H9 (cell line): Measurements from ENCODE around the gene C19orf81. TPM values are rescaled to one million over a fixed set of nuclear protein-coding genes. Genes with fewer than 3 reads are reported as not detected.

Source experiments
- DNase-seq: peaks from one replicate; pipeline ENCODE4 v3.0.0-alpha.2; 2017
- H2AFZ ChIP-seq: one replicate; pipeline ENCODE4 v1.6.1; 2013; ENCODE audit warnings: mild to moderate bottlenecking, low read length, control low read depth, moderate library complexity
- H2AK5ac ChIP-seq: 2 replicates; pipeline ENCODE4 v1.6.1; 2013; ENCODE audit warnings: low read length, control low read depth, mixed read lengths; ENCODE audit not compliant: insufficient read length
- H2BK120ac ChIP-seq: one replicate; pipeline ENCODE4 v1.6.1; 2013; ENCODE audit warnings: low read depth, mild to moderate bottlenecking, low read length, control low read depth, inconsistent platforms; ENCODE audit not compliant: poor library complexity, severe bottlenecking
- H2BK12ac ChIP-seq: 2 replicates; pipeline ENCODE4 v1.6.1; 2013; ENCODE audit warnings: low read length, control low read depth, mixed read lengths, low read depth; ENCODE audit not compliant: insufficient read length
- H2BK15ac ChIP-seq: 2 replicates; pipeline ENCODE4 v1.6.1; 2013; ENCODE audit warnings: low read depth, low read length, control low read depth
- H2BK20ac ChIP-seq: one replicate; pipeline ENCODE4 v1.6.1; 2013; ENCODE audit warnings: low read depth, mild to moderate bottlenecking, low read length, control low read depth, inconsistent platforms; ENCODE audit not compliant: poor library complexity, severe bottlenecking
- H2BK5ac ChIP-seq: 2 replicates; pipeline ENCODE4 v1.6.1; 2013; ENCODE audit warnings: low read length, control low read depth, mixed read lengths; ENCODE audit not compliant: insufficient read length
- H3K14ac ChIP-seq: 2 replicates; pipeline ENCODE4 v1.6.1; 2013; ENCODE audit warnings: low read length, control low read depth; ENCODE audit not compliant: insufficient read depth
- H3K18ac ChIP-seq: 2 replicates; pipeline ENCODE4 v1.6.1; 2013; ENCODE audit warnings: low read depth, mild to moderate bottlenecking, mixed read lengths, low read length, control low read depth; ENCODE audit not compliant: insufficient read length
- H3K23ac ChIP-seq: 2 replicates; pipeline ENCODE4 v1.6.1; 2013; ENCODE audit warnings: low read length, control low read depth, mixed read lengths, low read depth; ENCODE audit not compliant: insufficient read length
- H3K23me2 ChIP-seq: 2 replicates; pipeline ENCODE4 v1.6.1; 2013; ENCODE audit warnings: low read depth, mild to moderate bottlenecking, mixed read lengths, low read length, control low read depth; ENCODE audit not compliant: insufficient read length, poor library complexity, severe bottlenecking
- H3K27ac ChIP-seq: 2 replicates; pipeline ENCODE4 v1.5.1; 2013; ENCODE audit warnings: low read length, control low read depth, mixed read lengths, low read depth; ENCODE audit not compliant: insufficient read length
- H3K27me3 ChIP-seq: 2 replicates; pipeline ENCODE4 v1.6.1; 2013; ENCODE audit warnings: low read length, control low read depth, inconsistent platforms; ENCODE audit not compliant: insufficient read depth
- H3K4ac ChIP-seq: 2 replicates; pipeline ENCODE4 v1.6.1; 2013; ENCODE audit warnings: low read depth, mild to moderate bottlenecking, control low read depth, inconsistent platforms, low read length, moderate library complexity
- H3K4me1 ChIP-seq: 2 replicates; pipeline ENCODE4 v1.6.1; 2013; ENCODE audit warnings: low read length, control low read depth, inconsistent platforms; ENCODE audit not compliant: insufficient read depth
- H3K4me2 ChIP-seq: 2 replicates; pipeline ENCODE4 v1.6.1; 2013; ENCODE audit warnings: low read length, control low read depth, mixed read lengths; ENCODE audit not compliant: insufficient read length, insufficient read depth
- H3K56ac ChIP-seq: 2 replicates; pipeline ENCODE4 v1.6.1; 2013; ENCODE audit warnings: low read depth, mild to moderate bottlenecking, mixed read lengths, low read length, control low read depth; ENCODE audit not compliant: insufficient read length
- H3K79me1 ChIP-seq: 2 replicates; pipeline ENCODE4 v1.6.1; 2013; ENCODE audit warnings: low read depth, mild to moderate bottlenecking, moderate library complexity, low read length, control low read depth, inconsistent platforms; ENCODE audit not compliant: insufficient read depth, poor library complexity, severe bottlenecking
- H3K79me2 ChIP-seq: 2 replicates; pipeline ENCODE4 v1.6.1; 2013; ENCODE audit warnings: low read length, control low read depth, inconsistent platforms; ENCODE audit not compliant: insufficient read depth
- H3K9ac ChIP-seq: 2 replicates; pipeline ENCODE4 v1.6.1; 2013; ENCODE audit warnings: low read length, control low read depth, mixed read lengths; ENCODE audit not compliant: insufficient read length; ENCODE audit errors: extremely low read depth
- H3K9me3 ChIP-seq: one replicate; pipeline ENCODE4 v1.6.1; 2013; ENCODE audit warnings: low read depth, low read length, inconsistent platforms; ENCODE audit not compliant: control insufficient read depth
- H3T11ph ChIP-seq: one replicate; pipeline ENCODE4 v1.6.1; 2013; ENCODE audit warnings: mild to moderate bottlenecking, low read length, control low read depth, inconsistent platforms
- H4K20me1 ChIP-seq: one replicate; pipeline ENCODE4 v1.6.1; 2013; ENCODE audit not compliant: control insufficient read depth, insufficient read length, insufficient read depth
- H4K5ac ChIP-seq: 2 replicates; pipeline ENCODE4 v1.6.1; 2013; ENCODE audit warnings: low read depth, mild to moderate bottlenecking, mixed read lengths, low read length, control low read depth; ENCODE audit not compliant: insufficient read length
- H4K8ac ChIP-seq: replicated peaks from 2 replicates; pipeline ENCODE4 v1.6.1; 2013; ENCODE audit warnings: low read length, control low read depth, mixed read lengths, low read depth; ENCODE audit not compliant: insufficient read length
- H4K91ac ChIP-seq: 2 replicates; pipeline ENCODE4 v1.6.1; 2013; ENCODE audit warnings: low read depth, mild to moderate bottlenecking, moderate library complexity, mixed read lengths, low read length, control low read depth; ENCODE audit not compliant: insufficient read length
- H3K27ac Mint-ChIP-seq, 3 experiments: 2 replicates in 2 of 3; 3 replicates in 1 of 3; pipeline ENCODE4 v1.8.0; 2020 to 2021; ENCODE audit warnings: mixed read lengths in 3 of 3, mild to moderate bottlenecking in 1 of 3, moderate library complexity in 1 of 3
- H3K27me3 Mint-ChIP-seq: 2 replicates; pipeline ENCODE4 v1.8.0; 2021; ENCODE audit warnings: low read depth, mild to moderate bottlenecking, moderate library complexity, mixed read lengths
- H3K36me3 Mint-ChIP-seq, 3 experiments: 2 replicates in 2 of 3; 3 replicates in 1 of 3; pipeline ENCODE4 v1.8.0; 2020 to 2021; ENCODE audit warnings: low read depth in 3 of 3, mixed read lengths in 3 of 3; ENCODE audit not compliant: insufficient read depth in 1 of 3
- H3K4me1 Mint-ChIP-seq, 2 experiments: 2 replicates each; pipeline ENCODE4 v1.8.0; 2020; ENCODE audit warnings: mixed read lengths in 2 of 2
- H3K4me3 Mint-ChIP-seq, 2 experiments: 2 replicates in 1 of 2; 3 replicates in 1 of 2; pipeline ENCODE4 v1.8.0; 2020 to 2021; ENCODE audit warnings: mild to moderate bottlenecking in 2 of 2, mixed read lengths in 2 of 2, moderate library complexity in 1 of 2
- H3K9me3 Mint-ChIP-seq, 2 experiments: 2 replicates in 1 of 2; 3 replicates in 1 of 2; pipeline ENCODE4 v1.8.0; 2020; ENCODE audit warnings: mild to moderate bottlenecking in 2 of 2, mixed read lengths in 2 of 2, moderate library complexity in 1 of 2
- WGBS: extraction: QIAGEN DNeasy Blood & Tissue Kit; methylation state at CpG from one replicate; pipeline ENCODE4 v1.1.7; 2013; ENCODE audit warnings: missing lambda C conversion rate, low lambda C conversion rate, mixed read lengths; ENCODE audit not compliant: insufficient read length; ENCODE audit errors: extremely low coverage; 5-methylcytosine and 5-hydroxymethylcytosine counted together
- total RNA-seq: library from RNA; stranded (reverse); gene quantifications from 2 replicates; pipeline ENCODE4 v1.2.1, GENCODE V29; 2021
- TF ChIP-seq, protein P1 (sequence below): fragments of 200-600 bp; sonication (generic); conservative IDR thresholded peaks from 3 replicates; pipeline ENCODE4 v1.8.0; 2021; ENCODE audit warnings: antibody characterized with exemption, mild to moderate bottlenecking

Gene C19orf81
- total RNA-seq, 1 experiment from 2014 or later = 11.0 TPM

DNA sequence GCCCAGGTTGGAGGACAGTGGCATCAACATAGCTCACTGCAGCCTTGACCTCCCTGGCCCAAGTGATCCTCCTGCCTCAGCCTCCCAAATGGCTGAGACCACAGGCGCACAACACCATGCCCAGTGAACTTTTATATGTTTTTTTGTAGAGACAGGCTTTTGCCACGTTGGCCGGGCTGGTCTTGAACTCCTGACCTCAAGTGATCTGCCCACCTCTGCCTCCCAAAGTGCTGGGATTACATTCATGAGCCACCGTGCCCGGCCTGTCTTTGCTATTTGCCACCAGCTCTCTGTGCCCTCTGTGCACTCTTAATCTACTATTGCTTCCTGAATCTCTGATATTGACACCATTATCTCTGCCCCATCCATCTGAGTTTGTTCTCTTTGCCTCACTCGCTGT is 46.7 kb upstream of the C19orf81 start:
- Histone ChIP-seq H3K27ac (no peak overlapping the region), H4K20me1 (no peaks in the 10 kb centered on the region), H3K27me3 (peaks cover 2% of the 10 kb centered on the region; the same call in 1 of the 2 replicates), H2BK15ac (no peak overlapping the region), H3K9ac (no peak overlapping the region), H3K18ac (no peak overlapping the region), H2BK20ac (no peak overlapping the region), H4K8ac (no peak overlapping the region), H2BK5ac (no peak overlapping the region), H4K5ac (no peak overlapping the region), H4K91ac (no peak overlapping the region), H3K79me1 (no peaks in the 10 kb centered on the region), H3K14ac (no peak overlapping the region), H2BK12ac (no peak overlapping the region), H3K23ac (no peak overlapping the region), H3K23me2 (no peaks in the 10 kb centered on the region), H2AFZ (no peak overlapping the region), H3K56ac (no peak overlapping the region), H3K4ac (no peak overlapping the region), H3K4me2 (no peak overlapping the region), H3K9me3 (no peaks in the 10 kb centered on the region), H3T11ph (no peak overlapping the region), H2AK5ac (no peak overlapping the region), H2BK120ac (no peak overlapping the region), H3K4me1 (no peaks in the 10 kb centered on the region), H3K79me2 (no peaks in the 10 kb centered on the region)
- peaks cover 50% of the 10 kb centered on the region for H3K27me3 Mint-ChIP-seq
- H3K4me3 Mint-ChIP-seq = no peak overlapping the region
- WGBS = no CpG with 5 or more reads among the region's 6 CpGs
- DNase-seq = no peak
- peaks cover 24 to 26% of the 10 kb centered on the region in 2 experiments for H3K9me3 Mint-ChIP-seq
- H3K27ac Mint-ChIP-seq = no peak overlapping the region
- H3K36me3 Mint-ChIP-seq = peaks cover 8 to 15% (median 12%) of the 10 kb centered on the region in 3 experiments
- TF ChIP-seq, protein P1, sequence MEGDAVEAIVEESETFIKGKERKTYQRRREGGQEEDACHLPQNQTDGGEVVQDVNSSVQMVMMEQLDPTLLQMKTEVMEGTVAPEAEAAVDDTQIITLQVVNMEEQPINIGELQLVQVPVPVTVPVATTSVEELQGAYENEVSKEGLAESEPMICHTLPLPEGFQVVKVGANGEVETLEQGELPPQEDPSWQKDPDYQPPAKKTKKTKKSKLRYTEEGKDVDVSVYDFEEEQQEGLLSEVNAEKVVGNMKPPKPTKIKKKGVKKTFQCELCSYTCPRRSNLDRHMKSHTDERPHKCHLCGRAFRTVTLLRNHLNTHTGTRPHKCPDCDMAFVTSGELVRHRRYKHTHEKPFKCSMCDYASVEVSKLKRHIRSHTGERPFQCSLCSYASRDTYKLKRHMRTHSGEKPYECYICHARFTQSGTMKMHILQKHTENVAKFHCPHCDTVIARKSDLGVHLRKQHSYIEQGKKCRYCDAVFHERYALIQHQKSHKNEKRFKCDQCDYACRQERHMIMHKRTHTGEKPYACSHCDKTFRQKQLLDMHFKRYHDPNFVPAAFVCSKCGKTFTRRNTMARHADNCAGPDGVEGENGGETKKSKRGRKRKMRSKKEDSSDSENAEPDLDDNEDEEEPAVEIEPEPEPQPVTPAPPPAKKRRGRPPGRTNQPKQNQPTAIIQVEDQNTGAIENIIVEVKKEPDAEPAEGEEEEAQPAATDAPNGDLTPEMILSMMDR = no peak
- H3K4me1 Mint-ChIP-seq = peaks cover 0 to 5% of the 10 kb centered on the region in 2 experiments; a peak in 1 of 4 replicates
